Measurements from ENCODE around the gene GALNT10. TPM values are rescaled to one million over a fixed set of nuclear protein-coding genes. Genes with fewer than 3 reads are reported as not detected.

Gene GALNT10
- total RNA-seq, 1 donor from 2014 or later, result 96.1 TPM

DNA sequence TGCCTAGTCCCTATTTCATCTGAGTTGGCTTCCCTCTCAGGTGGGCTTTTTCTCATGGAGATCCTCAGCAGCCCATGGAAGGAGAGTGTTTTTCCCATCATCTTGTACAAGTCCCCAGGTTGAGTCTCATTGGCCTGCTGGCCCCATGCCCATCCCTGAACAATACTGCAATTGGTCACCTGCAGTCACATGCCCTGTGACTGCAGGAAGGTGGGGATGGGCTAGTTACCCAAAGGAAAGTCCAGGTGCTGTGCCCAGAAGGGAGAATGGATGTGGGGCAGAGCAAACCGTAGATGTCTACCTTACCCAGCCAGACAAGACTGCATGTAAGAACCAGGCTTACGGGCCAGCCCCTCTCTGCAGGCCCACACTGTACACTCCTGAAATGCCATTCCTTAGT is 201.3 kb downstream of the GALNT10 start:
- Mint-ChIP-seq H3K9me3 (ENCODE audit: unreplicated experiment) (no peaks in the 10 kb centered on the region), H3K36me3 (ENCODE audit: low read depth, unreplicated experiment) (peaks cover 26% of the 10 kb centered on the region), H3K4me3 (ENCODE audit: unreplicated experiment) (no peak overlapping the region), H3K27ac (ENCODE audit: unreplicated experiment) (no peak overlapping the region), H3K27me3 (ENCODE audit: low read depth, unreplicated experiment) (no peaks in the 10 kb centered on the region), H3K4me1 (ENCODE audit: low read depth, unreplicated experiment) (peaks cover 21% of the 10 kb centered on the region)
- H3K4me2 ChIP-seq (ENCODE audit: low read length), result no peak overlapping the region
- DNase-seq (ENCODE audit: low read depth) (no peak), FAIRE-seq (no peak)
- no peaks in the 10 kb centered on the region for H3K27me3 ChIP-seq (ENCODE audit: insufficient read depth, low read length)
- no peak overlapping the region for H3K27ac ChIP-seq (ENCODE audit: low read depth, low read length)
- no peak overlapping the region for H2AFZ ChIP-seq (ENCODE audit: low read depth, low read length)
- H4K20me1 ChIP-seq (ENCODE audit: insufficient read depth, low read length), result peaks cover 10% of the 10 kb centered on the region
- no peak for TF ChIP-seq EZH2 (IDR thresholded peaks at IDR 0.05; ENCODE audit: insufficient read depth, low read length)
- TF ChIP-seq, protein P1, sequence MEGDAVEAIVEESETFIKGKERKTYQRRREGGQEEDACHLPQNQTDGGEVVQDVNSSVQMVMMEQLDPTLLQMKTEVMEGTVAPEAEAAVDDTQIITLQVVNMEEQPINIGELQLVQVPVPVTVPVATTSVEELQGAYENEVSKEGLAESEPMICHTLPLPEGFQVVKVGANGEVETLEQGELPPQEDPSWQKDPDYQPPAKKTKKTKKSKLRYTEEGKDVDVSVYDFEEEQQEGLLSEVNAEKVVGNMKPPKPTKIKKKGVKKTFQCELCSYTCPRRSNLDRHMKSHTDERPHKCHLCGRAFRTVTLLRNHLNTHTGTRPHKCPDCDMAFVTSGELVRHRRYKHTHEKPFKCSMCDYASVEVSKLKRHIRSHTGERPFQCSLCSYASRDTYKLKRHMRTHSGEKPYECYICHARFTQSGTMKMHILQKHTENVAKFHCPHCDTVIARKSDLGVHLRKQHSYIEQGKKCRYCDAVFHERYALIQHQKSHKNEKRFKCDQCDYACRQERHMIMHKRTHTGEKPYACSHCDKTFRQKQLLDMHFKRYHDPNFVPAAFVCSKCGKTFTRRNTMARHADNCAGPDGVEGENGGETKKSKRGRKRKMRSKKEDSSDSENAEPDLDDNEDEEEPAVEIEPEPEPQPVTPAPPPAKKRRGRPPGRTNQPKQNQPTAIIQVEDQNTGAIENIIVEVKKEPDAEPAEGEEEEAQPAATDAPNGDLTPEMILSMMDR (IDR thresholded peaks at IDR 0.05; ENCODE audit: insufficient read depth, low read depth, low read length), result no peak
- no peaks in the 10 kb centered on the region for H3K79me2 ChIP-seq (ENCODE audit: insufficient read depth, low read length)
- H3K9me3 ChIP-seq (ENCODE audit: insufficient read depth, low read depth, low read length), result no peaks in the 10 kb centered on the region
- peaks cover 24% of the 10 kb centered on the region for H3K36me3 ChIP-seq (ENCODE audit: insufficient read depth, low read length)
- peaks cover 24% of the 10 kb centered on the region for H3K4me1 ChIP-seq (ENCODE audit: insufficient read depth, low read length)
- no peak overlapping the region for H3K4me3 ChIP-seq (ENCODE audit: insufficient read depth, low read depth, low read length)
- no peak overlapping the region for H3K9ac ChIP-seq (ENCODE audit: low read length)

GRCh38 chr5:154393850-154394249 is 203.3 kb downstream of the GALNT10 start:
- Mint-ChIP-seq H3K4me3 (ENCODE audit: unreplicated experiment) (no peak overlapping the region), H3K27ac (ENCODE audit: unreplicated experiment) (no peak overlapping the region), H3K4me1 (ENCODE audit: low read depth, unreplicated experiment) (peaks cover 21% of the 10 kb centered on the region), H3K9me3 (ENCODE audit: unreplicated experiment) (no peaks in the 10 kb centered on the region), H3K27me3 (ENCODE audit: low read depth, unreplicated experiment) (no peaks in the 10 kb centered on the region), H3K36me3 (ENCODE audit: low read depth, unreplicated experiment) (peaks cover 30% of the 10 kb centered on the region)
- Histone ChIP-seq H3K27ac (ENCODE audit: low read depth, low read length) (no peak overlapping the region), H3K4me1 (ENCODE audit: insufficient read depth, low read length) (peaks cover 24% of the 10 kb centered on the region), H3K4me3 (ENCODE audit: insufficient read depth, low read depth, low read length) (no peak overlapping the region), H3K27me3 (ENCODE audit: insufficient read depth, low read length) (no peaks in the 10 kb centered on the region), H4K20me1 (ENCODE audit: insufficient read depth, low read length) (peaks cover 10% of the 10 kb centered on the region), H3K4me2 (ENCODE audit: low read length) (no peak overlapping the region), H3K9me3 (ENCODE audit: insufficient read depth, low read depth, low read length) (no peaks in the 10 kb centered on the region), H3K36me3 (ENCODE audit: insufficient read depth, low read length) (peaks cover 15% of the 10 kb centered on the region), H3K9ac (ENCODE audit: low read length) (no peak overlapping the region), H3K79me2 (ENCODE audit: insufficient read depth, low read length) (no peaks in the 10 kb centered on the region), H2AFZ (ENCODE audit: low read depth, low read length) (no peak overlapping the region)
- DNase-seq (ENCODE audit: low read depth), result no peak
- TF ChIP-seq, protein P1 (IDR thresholded peaks at IDR 0.05; ENCODE audit: insufficient read depth, low read depth, low read length), result no peak
- no peak for TF ChIP-seq EZH2 (IDR thresholded peaks at IDR 0.05; ENCODE audit: insufficient read depth, low read length)
- no peak for FAIRE-seq

DNA sequence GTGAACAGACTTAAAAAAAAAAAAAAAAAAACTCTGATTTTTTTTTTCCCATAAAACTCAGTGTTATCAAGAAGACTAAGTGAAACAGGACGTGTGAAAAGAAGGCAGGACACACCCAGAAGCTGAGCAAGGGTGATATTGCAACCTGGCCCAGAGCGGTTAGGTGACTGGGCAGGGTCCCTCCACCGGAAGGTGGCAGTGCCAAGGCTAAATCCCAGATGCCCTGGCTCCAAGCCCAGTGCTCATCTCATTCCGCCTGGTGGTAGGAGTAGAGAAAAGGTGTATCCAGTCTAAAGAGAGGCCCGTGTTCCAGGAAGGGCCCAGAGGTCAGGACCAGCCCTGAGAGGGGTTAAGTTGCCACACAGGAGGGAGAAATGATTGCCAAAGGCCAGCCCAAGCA is 203.8 kb downstream of the GALNT10 start:
- no peaks in the 10 kb centered on the region for H3K9me3 Mint-ChIP-seq (ENCODE audit: unreplicated experiment)
- no peak overlapping the region for H3K27ac ChIP-seq (ENCODE audit: low read depth, low read length)
- FAIRE-seq, result no peak
- peaks cover 21% of the 10 kb centered on the region for H3K4me1 Mint-ChIP-seq (ENCODE audit: low read depth, unreplicated experiment)
- H3K9me3 ChIP-seq (ENCODE audit: insufficient read depth, low read depth, low read length), result no peaks in the 10 kb centered on the region
- no peak overlapping the region for H3K9ac ChIP-seq (ENCODE audit: low read length)
- peaks cover 35% of the 10 kb centered on the region for H3K36me3 Mint-ChIP-seq (ENCODE audit: low read depth, unreplicated experiment)
- no peak for TF ChIP-seq EZH2 (IDR thresholded peaks at IDR 0.05; ENCODE audit: insufficient read depth, low read length)
- TF ChIP-seq, protein P1 (IDR thresholded peaks at IDR 0.05; ENCODE audit: insufficient read depth, low read depth, low read length), result no peak
- no peak overlapping the region for H2AFZ ChIP-seq (ENCODE audit: low read depth, low read length)
- DNase-seq (ENCODE audit: low read depth), result no peak
- peaks cover 15% of the 10 kb centered on the region for H3K36me3 ChIP-seq (ENCODE audit: insufficient read depth, low read length)
- no peaks in the 10 kb centered on the region for H3K79me2 ChIP-seq (ENCODE audit: insufficient read depth, low read length)
- H3K4me3 ChIP-seq (ENCODE audit: insufficient read depth, low read depth, low read length), result no peak overlapping the region
- H3K4me2 ChIP-seq (ENCODE audit: low read length), result no peak overlapping the region
- peaks cover 24% of the 10 kb centered on the region for H3K4me1 ChIP-seq (ENCODE audit: insufficient read depth, low read length)
- H3K4me3 Mint-ChIP-seq (ENCODE audit: unreplicated experiment), result no peak overlapping the region
- no peak overlapping the region for H3K27ac Mint-ChIP-seq (ENCODE audit: unreplicated experiment)
- no peaks in the 10 kb centered on the region for H3K27me3 Mint-ChIP-seq (ENCODE audit: low read depth, unreplicated experiment)
- H4K20me1 ChIP-seq (ENCODE audit: insufficient read depth, low read length), result peaks cover 10% of the 10 kb centered on the region
- no peaks in the 10 kb centered on the region for H3K27me3 ChIP-seq (ENCODE audit: insufficient read depth, low read length)
